Gastroesophageal sphincter (tissue), 3 donors: ENCODE results near the gene BTBD19.

ENCODE experiments used
- CTCF ChIP-seq, 4 experiments: fragments of 200-600 bp in 2 of 4; fragments of 450-650 bp in 2 of 4; sonication (generic) in 1 of 4; IDR thresholded peaks; one replicate each; pipeline ENCODE4 v1.5.1; 2017 to 2019; ENCODE audit warnings: antibody characterized with exemption in 4 of 4, mild to moderate bottlenecking in 2 of 4, moderate library complexity in 2 of 4
- EP300 ChIP-seq: sonication (generic); formaldehyde crosslinking; IDR thresholded peaks from one replicate; pipeline ENCODE4 v1.6.1; 2017; ENCODE audit warnings: antibody characterized with exemption, mild to moderate bottlenecking
- POLR2A ChIP-seq, 2 donors: fragments of 450-650 bp; IDR thresholded peaks; one replicate each; pipeline ENCODE4 v1.6.1; 2017; ENCODE audit warnings: antibody characterized with exemption in 2 of 2, mild to moderate bottlenecking in 2 of 2, moderate library complexity in 1 of 2
- POLR2AphosphoS5 ChIP-seq: sonication (generic); formaldehyde crosslinking; IDR thresholded peaks from one replicate; pipeline ENCODE4 v1.6.1; 2017; ENCODE audit warnings: antibody characterized with exemption

- TF ChIP-seq CTCF (IDR thresholded peaks at IDR 0.05) = no peak
- TF ChIP-seq EP300 = no peak
- no peak for TF ChIP-seq POLR2A (IDR thresholded peaks at IDR 0.05)
- TF ChIP-seq POLR2AphosphoS5 = no peak
These were observed 24.6 kb upstream of the BTBD19 start for GRCh38 chr1:44783697-44784093.
